Small intestine (tissue), 7 donors: ENCODE data around the gene VWA2. TPM values are rescaled to one million over a fixed set of nuclear protein-coding genes. Genes with fewer than 3 reads are reported as not detected.

Experiments
- DNase-seq, 2 donors: peaks; one replicate each; pipeline versions ENCODE4 v3.0.0 to v3.0.0-alpha.2; 2013
- FAIRE-seq: peaks from 2 replicates; lab custom pipeline; 2012; peaks lifted over from hg19 to GRCh38; lab: Jason Lieb, UNC
- H3K27ac ChIP-seq, 3 donors: one replicate each; pipeline ENCODE4 v1.5.1; 2013; ENCODE audit warnings: low read length in 2 of 3, mild to moderate bottlenecking in 2 of 3, control low read depth in 1 of 3, inconsistent platforms in 1 of 3, low read depth in 1 of 3, moderate library complexity in 1 of 3
- H3K27me3 ChIP-seq, 3 donors: one replicate each; pipeline ENCODE4 v1.6.1; 2013; ENCODE audit warnings: low read length in 3 of 3, inconsistent platforms in 1 of 3; ENCODE audit not compliant: control insufficient read depth in 3 of 3, insufficient read depth in 3 of 3
- H3K36me3 ChIP-seq, 3 donors: one replicate each; pipeline ENCODE4 v1.6.1; 2013; ENCODE audit warnings: low read length in 3 of 3, inconsistent platforms in 1 of 3, low read depth in 1 of 3, mild to moderate bottlenecking in 1 of 3, moderate library complexity in 1 of 3; ENCODE audit not compliant: control insufficient read depth in 3 of 3, insufficient read depth in 2 of 3
- H3K4me1 ChIP-seq, 3 donors: one replicate each; pipeline ENCODE4 v1.6.1; 2013; ENCODE audit warnings: low read length in 2 of 3, inconsistent platforms in 1 of 3, low read depth in 1 of 3, mild to moderate bottlenecking in 1 of 3, moderate library complexity in 1 of 3; ENCODE audit not compliant: control insufficient read depth in 3 of 3, insufficient read depth in 2 of 3
- H3K4me3 ChIP-seq, 3 donors: one replicate each; pipeline ENCODE4 v1.5.1; 2013; ENCODE audit warnings: low read length in 3 of 3, control low read depth in 1 of 3, inconsistent platforms in 1 of 3, low read depth in 1 of 3, mild to moderate bottlenecking in 1 of 3, moderate library complexity in 1 of 3
- H3K9me3 ChIP-seq, 2 donors: one replicate each; pipeline ENCODE4 v1.6.1; 2013; ENCODE audit warnings: low read depth in 1 of 2, low read length in 1 of 2; ENCODE audit not compliant: control insufficient read depth in 2 of 2, insufficient read depth in 1 of 2
- WGBS, 3 donors: extraction: QIAGEN DNeasy Blood & Tissue Kit; methylation state at CpG; one replicate each; pipeline ENCODE4 v1.1.7; 2013; 5-methylcytosine and 5-hydroxymethylcytosine counted together
- polyA plus RNA-seq, 4 donors: library from polyadenylated mRNA; stranded (reverse) in 3 of 4; unstranded in 1 of 4; fragments of 200-250 nt in 3 of 4; fragments of 120-200 nt in 1 of 4; gene quantifications; one replicate each; pipeline versions ENCODE4 v1.2.1 to v1.2.3, GENCODE V29; 2013
- donor health status: healthy with polysubstance abuse.
- donor health status: control.
- donor health status: control.
- donor health status: Bipolar disorder and iron deficiency.
- donor health status: healthy.

Gene VWA2
- polyA plus RNA-seq, 4 donors = 3.0 to 13.8 TPM; not detected in 2

- Histone ChIP-seq H3K4me1 (no peaks in the 10 kb centered on the region), H3K4me3 (no peak overlapping the region), H3K27ac (no peak overlapping the region), H3K36me3 (peaks cover 4 to 36% (median 5%) of the 10 kb centered on the region in 3 donors), H3K27me3 (no peaks in the 10 kb centered on the region), H3K9me3 (peaks cover 0 to 23% of the 10 kb centered on the region in 2 donors)
- FAIRE-seq = no peak
- 96 to 99% (median 99%) methylated on average over 14 of the region's 14 CpGs for WGBS, 3 donors
- no peak for DNase-seq
Observed at GRCh38 chr10:114297136-114297705, 58.2 kb downstream of the VWA2 start.

- no peak overlapping the region for H3K4me3 ChIP-seq
- peaks cover 0 to 21% of the 10 kb centered on the region in 2 donors for H3K9me3 ChIP-seq
- DNase-seq (no peak), FAIRE-seq (no peak)
- H3K27me3 ChIP-seq = no peaks in the 10 kb centered on the region
- H3K36me3 ChIP-seq = peaks cover 4 to 36% (median 5%) of the 10 kb centered on the region in 3 donors
- 93 to 95% (median 94%) methylated on average over 16 of the region's 16 CpGs for WGBS, 3 donors
- no peak overlapping the region for H3K27ac ChIP-seq
- H3K4me1 ChIP-seq = peaks cover 0 to 8% (median 0%) of the 10 kb centered on the region in 3 donors
Observed at GRCh38 chr10:114300036-114300645, 61.1 kb downstream of the VWA2 start.

- no peak for DNase-seq
- no peak for FAIRE-seq
- H3K9me3 ChIP-seq = peaks cover 0 to 12% of the 10 kb centered on the region in 2 donors
- H3K4me3 ChIP-seq = no peak overlapping the region
- H3K4me1 ChIP-seq = peaks cover 0 to 8% (median 0%) of the 10 kb centered on the region in 3 donors
- H3K27me3 ChIP-seq = no peaks in the 10 kb centered on the region
- peaks cover 4 to 36% (median 5%) of the 10 kb centered on the region in 3 donors for H3K36me3 ChIP-seq
- H3K27ac ChIP-seq = no peak overlapping the region
- 92 to 96% (median 94%) methylated on average over 9 of the region's 9 CpGs for WGBS, 3 donors
Observed at GRCh38 chr10:114301177-114301576, 62.1 kb downstream of the VWA2 start.

GRCh38 chr10:114301951-114302710 lies 63.1 kb downstream of the VWA2 start:
- Histone ChIP-seq H3K36me3 (peaks cover 0 to 29% (median 4%) of the 10 kb centered on the region in 3 donors), H3K4me3 (no peak overlapping the region), H3K9me3 (peaks cover 0 to 3% of the 10 kb centered on the region in 2 donors), H3K27me3 (peaks cover 0 to 2% (median 0%) of the 10 kb centered on the region in 3 donors), H3K27ac (no peak overlapping the region), H3K4me1 (peaks cover 0 to 8% (median 0%) of the 10 kb centered on the region in 3 donors)
- FAIRE-seq (no peak), DNase-seq (no peak)
- WGBS, 3 donors = 68 to 76% (median 70%) methylated on average over 14 of the region's 14 CpGs

GRCh38 chr10:114303556-114303955 lies 64.5 kb downstream of the VWA2 start:
- peaks cover 0 to 3% (median 0%) of the 10 kb centered on the region in 3 donors for H3K27me3 ChIP-seq
- FAIRE-seq (no peak), DNase-seq (no peak)
- peaks cover 0 to 23% (median 4%) of the 10 kb centered on the region in 3 donors for H3K36me3 ChIP-seq
- H3K9me3 ChIP-seq = no peaks in the 10 kb centered on the region
- WGBS, 3 donors = 67 to 72% (median 69%) methylated on average over 10 of the region's 10 CpGs
- H3K4me3 ChIP-seq = no peak overlapping the region
- H3K27ac ChIP-seq = no peak overlapping the region
- H3K4me1 ChIP-seq = peaks cover 0 to 8% (median 0%) of the 10 kb centered on the region in 3 donors

- H3K36me3 ChIP-seq = peaks cover 0 to 21% (median 4%) of the 10 kb centered on the region in 3 donors
- peak; percentile 80 to 86 for DNase-seq
- FAIRE-seq = no peak
- no peaks in the 10 kb centered on the region for H3K9me3 ChIP-seq
- peaks cover 0 to 8% (median 0%) of the 10 kb centered on the region in 3 donors for H3K4me1 ChIP-seq
- peaks cover 0 to 5% (median 0%) of the 10 kb centered on the region in 3 donors for H3K27me3 ChIP-seq
- peak overlapping the region in 2 of 3 donors; percentile 15 to 40 for H3K27ac ChIP-seq
- WGBS, 3 donors = 3 to 9% (median 4%) methylated on average over 14 of the region's 14 CpGs
- peak overlapping the region in 2 of 3 donors; percentile 34 to 42 for H3K4me3 ChIP-seq
Observed at GRCh38 chr10:114304017-114304570, 65.0 kb downstream of the VWA2 start.

- H3K4me3 ChIP-seq = peak overlapping the region; percentile 9 to 42 (median 34)
- H3K4me1 ChIP-seq = peaks cover 0 to 8% (median 0%) of the 10 kb centered on the region in 3 donors
- H3K36me3 ChIP-seq = peaks cover 0 to 18% (median 4%) of the 10 kb centered on the region in 3 donors
- DNase-seq (peak; percentile 50 to 64), FAIRE-seq (no peak)
- peak overlapping the region in 2 of 3 donors; percentile 40 to 62 for H3K27ac ChIP-seq
- WGBS, 3 donors = 8 to 15% (median 10%) methylated on average over 37 to 41 of the region's 41 CpGs
- H3K27me3 ChIP-seq = peaks cover 0 to 5% (median 0%) of the 10 kb centered on the region in 3 donors
- no peaks in the 10 kb centered on the region for H3K9me3 ChIP-seq
Observed at GRCh38 chr10:114304571-114305421, 65.7 kb downstream of the VWA2 start.
